Astrocyte of the hippocampus (primary cell): ENCODE results near the gene UGGT2.
"Not testable (repeated sequence)": the region's sequence is repeated elsewhere in the genome, so short reads cannot be mapped to it uniquely, and the experiment has no call there.

Experiments
- DNase-seq: peaks from one replicate; pipeline ENCODE4 v3.0.0; 2011; ENCODE audit warnings: low read depth, low spot score

The UGGT2 gene

GRCh38 chr13:96053003-96053703, at the start of gene UGGT2:
Gene UGGT2 (minus strand): TSS chr13:96053401. CDS start chr13:96053312, 89 bp downstream.
- peak; percentile 98 for DNase-seq

- DNase-seq: no peak
Measured at GRCh38 chr13:96100457-96101220, 47.4 kb upstream of the UGGT2 start.

GRCh38 chr13:96093296-96094006, 40.2 kb upstream of the UGGT2 start:
- DNase-seq: no peak

GRCh38 chr13:96091164-96092117, 38.2 kb upstream of the UGGT2 start:
- peak; percentile 45 for DNase-seq

GRCh38 chr13:96090240-96091101, 37.3 kb upstream of the UGGT2 start:
- DNase-seq: peak; percentile 58

- peak; percentile 59 for DNase-seq
Measured at GRCh38 chr13:96089749-96090239, 36.6 kb upstream of the UGGT2 start, which contains the start of gene HS6ST3. Gene HS6ST3 (plus strand): TSS chr13:96090107.

- DNase-seq: no peak
Measured at GRCh38 chr13:96089139-96089538, 35.9 kb upstream of the UGGT2 start.

GRCh38 chr13:96086736-96087135, 33.5 kb upstream of the UGGT2 start:
- DNase-seq: no peak

- no peak for DNase-seq
Measured at GRCh38 chr13:96082640-96083039, 29.4 kb upstream of the UGGT2 start.

GRCh38 chr13:96081888-96082287, 28.7 kb upstream of the UGGT2 start:
- DNase-seq: no peak

- DNase-seq: no peak
Measured at GRCh38 chr13:96080676-96081075, 27.5 kb upstream of the UGGT2 start.

- DNase-seq: peak; percentile 40
Measured at GRCh38 chr13:96075953-96076543, 22.8 kb upstream of the UGGT2 start.

GRCh38 chr13:96072392-96072791, 19.2 kb upstream of the UGGT2 start:
- DNase-seq: no peak

GRCh38 chr13:96071504-96071903, 18.3 kb upstream of the UGGT2 start:
- no peak for DNase-seq

- DNase-seq: no peak
Measured at GRCh38 chr13:96068729-96069128, 15.5 kb upstream of the UGGT2 start.

- DNase-seq: no peak
Measured at GRCh38 chr13:96065849-96066248, 12.6 kb upstream of the UGGT2 start.

- peak; percentile 67 for DNase-seq
Measured at GRCh38 chr13:96052656-96053002, 572 bp downstream of the UGGT2 start.

- DNase-seq: not testable (repeated sequence)
Measured at GRCh38 chr13:96051946-96052345, 1.3 kb downstream of the UGGT2 start.

GRCh38 chr13:96051491-96051890, 1.7 kb downstream of the UGGT2 start:
- DNase-seq: not testable (repeated sequence)

- DNase-seq: not testable (repeated sequence)
Measured at GRCh38 chr13:96050955-96051354, 2.2 kb downstream of the UGGT2 start.
